ENCODE data around the gene KCNN3. TPM values are rescaled to one million over a fixed set of nuclear protein-coding genes. Genes with fewer than 3 reads are reported as not detected.

Gene KCNN3
- total RNA-seq, 1 donor: 0.09 TPM

DNA sequence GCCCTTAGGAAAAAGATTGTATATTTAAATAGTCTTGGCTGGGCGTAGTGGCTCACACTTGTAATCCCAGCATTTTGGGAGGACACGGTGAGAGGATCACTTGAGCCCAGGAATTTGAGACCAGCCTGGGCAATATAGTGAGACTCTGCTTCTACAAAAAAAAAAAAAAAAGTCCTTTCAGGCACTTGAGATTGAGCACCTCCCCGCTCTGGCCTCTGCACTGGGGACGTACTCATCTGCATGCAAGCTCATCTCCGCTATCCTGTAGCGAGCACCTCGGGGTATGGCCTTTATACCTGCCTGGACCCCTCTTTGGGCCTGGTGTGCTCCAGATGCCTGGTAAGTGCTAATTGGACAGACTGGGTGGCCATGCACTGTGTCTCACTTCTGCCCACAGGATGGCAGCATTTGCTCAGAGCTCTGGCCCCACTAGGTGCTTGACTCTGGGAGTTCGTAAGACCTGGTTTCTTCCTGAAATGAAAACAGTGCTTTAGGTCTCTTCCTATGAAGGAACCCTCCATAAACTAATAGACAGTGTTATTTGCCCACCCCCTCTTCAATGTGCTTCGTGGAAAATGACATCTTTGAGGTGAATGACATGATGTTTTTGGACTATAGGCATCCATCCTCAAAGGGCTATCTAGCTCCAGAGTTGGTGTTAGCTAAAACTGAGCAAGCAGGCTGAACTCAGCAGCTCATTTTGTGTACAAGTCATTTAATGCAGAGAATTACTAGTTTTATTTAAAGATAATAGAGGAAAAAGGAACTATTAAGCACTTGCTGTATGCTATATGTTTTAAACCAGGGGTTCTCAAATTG lies 200.4 kb downstream of the KCNN3 start:
- TF ChIP-seq, protein P1, sequence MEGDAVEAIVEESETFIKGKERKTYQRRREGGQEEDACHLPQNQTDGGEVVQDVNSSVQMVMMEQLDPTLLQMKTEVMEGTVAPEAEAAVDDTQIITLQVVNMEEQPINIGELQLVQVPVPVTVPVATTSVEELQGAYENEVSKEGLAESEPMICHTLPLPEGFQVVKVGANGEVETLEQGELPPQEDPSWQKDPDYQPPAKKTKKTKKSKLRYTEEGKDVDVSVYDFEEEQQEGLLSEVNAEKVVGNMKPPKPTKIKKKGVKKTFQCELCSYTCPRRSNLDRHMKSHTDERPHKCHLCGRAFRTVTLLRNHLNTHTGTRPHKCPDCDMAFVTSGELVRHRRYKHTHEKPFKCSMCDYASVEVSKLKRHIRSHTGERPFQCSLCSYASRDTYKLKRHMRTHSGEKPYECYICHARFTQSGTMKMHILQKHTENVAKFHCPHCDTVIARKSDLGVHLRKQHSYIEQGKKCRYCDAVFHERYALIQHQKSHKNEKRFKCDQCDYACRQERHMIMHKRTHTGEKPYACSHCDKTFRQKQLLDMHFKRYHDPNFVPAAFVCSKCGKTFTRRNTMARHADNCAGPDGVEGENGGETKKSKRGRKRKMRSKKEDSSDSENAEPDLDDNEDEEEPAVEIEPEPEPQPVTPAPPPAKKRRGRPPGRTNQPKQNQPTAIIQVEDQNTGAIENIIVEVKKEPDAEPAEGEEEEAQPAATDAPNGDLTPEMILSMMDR (IDR thresholded peaks at IDR 0.05; ENCODE audit: insufficient read depth, low read length): peak; percentile 84
- peak; percentile 83 for DNase-seq (ENCODE audit: low read depth)

DNA sequence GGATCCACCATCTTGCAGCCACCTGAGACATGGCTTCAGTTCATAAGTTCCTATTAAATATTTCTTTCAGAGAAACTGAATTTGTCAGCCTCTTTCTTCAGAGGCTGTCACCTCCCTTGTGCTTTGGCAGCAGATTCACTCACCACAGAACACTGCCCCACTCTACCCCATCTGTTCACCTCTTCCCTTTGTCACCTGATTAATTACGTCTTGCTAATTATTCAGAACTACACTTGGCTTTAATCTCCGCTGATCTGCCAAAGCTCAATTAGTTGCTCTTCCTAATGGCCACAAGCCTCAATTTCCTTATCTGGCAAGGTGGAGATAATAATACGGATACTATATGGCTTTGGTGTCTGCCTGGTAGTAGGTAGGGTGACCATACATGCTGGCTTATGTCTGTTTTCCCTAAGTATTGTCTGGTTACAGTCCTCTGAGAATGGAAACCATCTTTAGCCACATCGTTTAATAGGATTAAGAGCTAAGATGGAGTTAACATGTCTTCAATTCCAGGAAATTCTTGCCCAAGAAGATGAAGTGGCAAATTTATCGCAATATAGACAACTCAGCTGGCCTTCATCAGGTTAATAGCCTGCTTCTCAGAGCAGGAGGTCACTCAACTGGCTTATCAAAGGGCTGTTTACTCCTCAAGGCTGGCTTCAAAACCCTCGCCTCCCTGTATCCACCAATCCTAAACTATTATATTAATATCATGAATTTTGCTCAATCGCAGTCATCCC lies 203.9 kb downstream of the KCNN3 start:
- TF ChIP-seq, protein P1 (IDR thresholded peaks at IDR 0.05; ENCODE audit: insufficient read depth, low read length): no peak
- no peak overlapping the region for H3K4me3 ChIP-seq (ENCODE audit: low read depth, low read length)

More for the DNA sequence above, 200.4 kb downstream of the KCNN3 start:
- no peak overlapping the region for H3K4me3 ChIP-seq (ENCODE audit: low read depth, low read length)

DNA sequence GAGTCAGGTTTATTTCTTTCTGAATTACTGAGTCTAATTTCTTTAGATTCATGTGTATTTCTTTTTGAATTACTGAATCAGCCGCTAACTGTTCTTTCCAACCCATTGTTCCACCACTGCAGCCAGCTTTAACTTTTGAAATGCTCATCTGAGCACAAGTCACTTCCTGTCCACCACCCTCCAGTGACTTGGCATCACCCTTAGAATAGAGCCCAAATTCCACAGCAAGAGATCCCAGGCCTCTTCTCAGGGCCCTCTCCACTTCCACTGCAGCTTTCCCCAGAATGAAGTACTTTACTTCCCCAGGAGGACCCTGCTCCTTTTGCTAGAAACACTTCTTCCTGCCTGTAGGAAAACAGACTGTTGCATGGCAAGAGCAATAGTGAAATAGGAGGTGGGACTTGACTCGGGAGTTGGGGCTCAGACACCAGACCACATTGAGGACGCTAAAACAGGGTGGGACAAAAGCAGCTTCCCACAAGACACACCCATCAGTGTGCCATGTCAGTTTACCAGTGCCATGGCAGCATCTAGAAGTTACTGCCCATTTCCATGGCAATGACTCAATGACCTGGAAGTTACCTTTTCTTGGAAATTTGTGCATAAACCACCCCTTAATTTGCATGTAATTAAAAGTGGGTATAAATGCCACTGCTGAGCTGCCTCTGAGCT lies 205.6 kb downstream of the KCNN3 start:
- peak; percentile 4 for DNase-seq (ENCODE audit: low read depth)
- TF ChIP-seq, protein P1 (IDR thresholded peaks at IDR 0.05; ENCODE audit: insufficient read depth, low read length): no peak
- no peak overlapping the region for H3K4me3 ChIP-seq (ENCODE audit: low read depth, low read length)

More for the DNA sequence above, 203.9 kb downstream of the KCNN3 start:
- DNase-seq (ENCODE audit: low read depth): no peak

DNA sequence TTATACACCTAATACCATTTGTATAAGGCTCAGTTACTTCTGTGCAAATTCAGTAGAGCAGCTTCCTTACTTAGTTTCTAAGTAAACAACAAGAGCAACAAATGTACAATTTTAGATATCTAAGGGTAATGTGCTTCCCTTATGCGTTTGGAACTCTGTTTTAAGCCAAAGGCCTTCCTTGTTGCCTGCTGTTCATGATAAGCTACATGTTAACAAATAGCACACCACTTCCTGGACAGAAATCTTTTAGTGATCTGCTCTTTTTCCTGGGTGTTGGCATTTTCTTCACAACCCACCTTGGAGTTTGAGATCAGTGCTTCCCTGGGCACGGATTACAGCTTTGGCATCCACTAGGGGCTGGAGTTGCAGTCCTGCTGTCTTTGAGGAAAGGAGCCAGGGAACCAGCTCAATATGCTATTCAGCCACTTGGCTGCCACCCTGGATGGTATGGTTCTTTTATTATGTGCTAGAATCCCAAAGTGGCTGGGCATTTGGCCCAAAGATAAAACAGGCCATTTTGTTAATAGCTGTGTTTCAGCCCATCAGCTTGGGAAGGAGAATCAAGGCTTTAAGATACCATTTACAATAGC lies 206.5 kb downstream of the KCNN3 start:
- DNase-seq (ENCODE audit: low read depth): peak; percentile 2
- no peak overlapping the region for H3K4me3 ChIP-seq (ENCODE audit: low read depth, low read length)
- TF ChIP-seq, protein P1 (IDR thresholded peaks at IDR 0.05; ENCODE audit: insufficient read depth, low read length): no peak

DNA sequence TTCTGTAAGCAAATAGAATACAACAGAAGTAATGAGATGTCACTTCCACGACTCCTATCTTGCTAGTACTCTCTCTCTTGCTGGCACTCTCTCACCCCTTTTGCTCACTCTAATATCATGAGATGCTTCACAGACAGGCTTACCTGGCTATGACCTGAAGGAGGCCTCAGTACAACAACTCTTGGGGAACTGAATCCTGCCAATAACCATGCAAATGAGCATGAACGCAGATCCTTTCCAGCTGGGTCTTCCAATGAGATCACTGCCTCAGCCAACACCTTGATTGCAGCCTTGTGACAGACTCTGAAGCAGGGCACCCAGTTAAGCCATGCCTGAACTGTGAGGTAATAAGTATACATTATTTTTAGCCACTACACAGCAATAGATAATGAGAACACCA lies 209.0 kb downstream of the KCNN3 start:
- TF ChIP-seq, protein P1 (IDR thresholded peaks at IDR 0.05; ENCODE audit: insufficient read depth, low read length): no peak
- no peak overlapping the region for H3K4me3 ChIP-seq (ENCODE audit: low read depth, low read length)
- no peak for DNase-seq (ENCODE audit: low read depth)

DNA sequence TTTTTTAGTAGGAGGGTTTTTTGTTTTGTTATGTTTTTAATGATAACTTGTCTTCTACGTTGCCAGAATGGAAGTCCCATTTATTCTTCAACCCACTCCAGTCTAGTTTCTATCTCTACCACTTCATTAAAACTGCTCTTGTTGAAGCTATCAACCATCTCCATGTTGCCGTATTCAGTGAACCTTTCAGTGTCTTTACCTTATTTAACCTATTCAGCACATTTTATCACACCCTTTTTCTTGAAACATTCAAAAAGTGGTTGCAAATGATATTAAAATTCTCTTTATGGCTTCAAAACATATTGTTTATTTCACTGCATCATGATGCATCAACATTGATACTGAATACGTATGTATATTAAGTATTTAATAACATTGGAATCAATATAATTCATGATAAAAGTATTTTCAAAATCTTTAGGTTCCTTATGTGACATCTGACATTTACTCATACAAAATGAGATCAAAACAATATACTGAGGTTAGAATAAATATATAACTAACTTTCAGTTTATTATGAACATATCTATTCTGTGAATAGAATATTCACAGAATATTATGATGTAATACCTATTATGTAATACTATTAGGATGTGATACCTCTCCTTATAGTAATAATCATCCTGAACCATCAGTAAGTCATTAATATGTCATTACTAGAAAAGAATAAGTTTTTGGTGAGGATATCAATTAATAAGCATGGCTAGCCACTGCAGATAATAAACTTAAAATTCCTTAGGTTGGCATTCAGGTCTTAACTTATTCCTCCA lies 210.1 kb downstream of the KCNN3 start:
- no peak overlapping the region for H3K4me3 ChIP-seq (ENCODE audit: low read depth, low read length)
- TF ChIP-seq, protein P1 (IDR thresholded peaks at IDR 0.05; ENCODE audit: insufficient read depth, low read length): no peak
- DNase-seq (ENCODE audit: low read depth): no peak
